OCI-LY3 (cell line): ENCODE data around the gene ZNF579.

ENCODE experiments used
- CTCF ChIP-seq: fragments of 200-600, 300-600 bp; sonication (generic); IDR thresholded peaks from 2 replicates; pipeline ENCODE4 v1.5.1; 2014; ENCODE audit warnings: antibody characterized with exemption, low read length, low read depth
- EZH2phosphoT487 ChIP-seq: fragments of 200-600 bp; shearing (Covaris generic); IDR thresholded peaks from 2 replicates; pipeline ENCODE4 v1.6.1; 2018; ENCODE audit warnings: antibody characterized with exemption, mixed run types, low read depth

- TF ChIP-seq CTCF, result no peak
- no peak for TF ChIP-seq EZH2phosphoT487
Observed at GRCh38 chr19:55542292-55542855, 38.3 kb downstream of the ZNF579 start.
